HEK293T (cell line): ENCODE data around the gene GPRASP2.

ENCODE experiments used
- ARNT ChIP-seq: fragments of 450-650 bp; IDR thresholded peaks from 2 replicates; pipeline ENCODE4 v1.6.1; 2017; ENCODE audit warnings: mild to moderate bottlenecking
- CTBP1 ChIP-seq: fragments of 450-650 bp; IDR thresholded peaks from 2 replicates; pipeline ENCODE4 v1.6.1; 2016; ENCODE audit warnings: borderline replicate concordance
- ELF4 ChIP-seq: fragments of 450-650 bp; IDR thresholded peaks from 2 replicates; pipeline ENCODE4 v1.6.1; 2017; ENCODE audit warnings: antibody characterized with exemption
- FOXA1 ChIP-seq: fragments of 450-650 bp; IDR thresholded peaks from 2 replicates; pipeline ENCODE4 v1.6.1; 2016; ENCODE audit warnings: mild to moderate bottlenecking
- FOXM1 ChIP-seq: fragments of 450-650 bp; IDR thresholded peaks from 2 replicates; pipeline ENCODE4 v1.6.1; 2017; ENCODE audit warnings: mild to moderate bottlenecking, borderline replicate concordance
- HDGF ChIP-seq: fragments of 450-650 bp; IDR thresholded peaks from 2 replicates; pipeline ENCODE4 v1.6.1; 2017; ENCODE audit warnings: antibody characterized with exemption, borderline replicate concordance
- LEF1 ChIP-seq: fragments of 450-650 bp; IDR thresholded peaks from 2 replicates; pipeline ENCODE4 v1.6.1; 2017; ENCODE audit warnings: mild to moderate bottlenecking, borderline replicate concordance
- NFRKB ChIP-seq: fragments of 450-650 bp; IDR thresholded peaks from 2 replicates; pipeline ENCODE4 v1.6.1; 2016; ENCODE audit warnings: mild to moderate bottlenecking, moderate library complexity
- SP1 ChIP-seq: fragments of 450-650 bp; IDR thresholded peaks from 2 replicates; pipeline ENCODE4 v1.6.1; 2017
- SUZ12 ChIP-seq: fragments of 450-650 bp; IDR thresholded peaks from 2 replicates; pipeline ENCODE4 v1.6.1; 2016; ENCODE audit warnings: mild to moderate bottlenecking
- ZNF384 ChIP-seq: fragments of 450-650 bp; IDR thresholded peaks from 2 replicates; pipeline ENCODE4 v1.6.1; 2016

- TF ChIP-seq NFRKB (no peak), SP1 (no peak), ZNF384 (no peak), FOXA1 (no peak), FOXM1 (no peak), CTBP1 (no peak), ARNT (no peak), ELF4 (no peak), LEF1 (no peak), HDGF (no peak), SUZ12 (no peak)
These were observed 15.9 kb upstream of the GPRASP2 start for GRCh38 chrX:102696306-102696705.
